ENCODE results near the gene MDGA2. TPM values are rescaled to one million over a fixed set of nuclear protein-coding genes. Genes with fewer than 3 reads are reported as not detected.

Gene MDGA2
- total RNA-seq, 1 donor from 2014 or later, result 2.4 TPM

DNA sequence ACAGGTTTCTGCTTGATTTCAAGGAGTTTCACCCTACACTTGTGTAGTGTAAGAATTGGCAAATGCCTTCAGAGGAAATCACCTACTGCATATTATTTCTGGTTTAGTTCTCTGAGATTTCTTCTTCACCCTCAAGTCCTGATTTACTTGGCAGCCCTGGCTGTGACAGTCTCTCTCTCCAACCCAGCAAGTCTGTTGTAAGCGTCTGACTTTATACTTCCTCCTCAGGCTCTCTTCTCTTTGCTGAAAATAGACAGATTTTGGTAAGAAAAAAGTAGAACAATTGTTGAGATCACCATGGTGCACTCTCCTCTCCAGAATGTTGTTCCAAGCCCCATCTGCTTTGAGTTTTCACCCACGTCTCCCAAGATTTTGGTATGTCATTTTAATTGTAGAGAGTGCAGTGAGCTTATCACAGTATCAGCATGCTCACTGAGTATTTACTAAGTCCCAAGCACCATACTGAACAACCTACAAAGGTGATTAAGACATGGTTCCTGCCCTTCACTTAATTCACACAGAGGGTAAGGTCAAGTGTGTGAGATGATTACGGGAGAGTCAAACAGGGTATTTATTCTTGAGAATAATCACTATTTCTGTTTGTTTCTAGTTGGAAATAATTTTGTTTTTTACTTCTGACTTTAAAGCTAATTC is 148.7 kb downstream of the MDGA2 start:
- Histone ChIP-seq H4K20me1 (ENCODE audit: insufficient read depth, low read length) (no peaks in the 10 kb centered on the region), H3K9me3 (ENCODE audit: insufficient read depth, low read depth, low read length) (no peaks in the 10 kb centered on the region), H2AFZ (ENCODE audit: low read depth, low read length) (no peak overlapping the region), H3K36me3 (ENCODE audit: insufficient read depth, low read length) (no peaks in the 10 kb centered on the region), H3K27ac (ENCODE audit: low read depth, low read length) (no peak overlapping the region), H3K4me1 (ENCODE audit: insufficient read depth, low read length) (no peaks in the 10 kb centered on the region), H3K79me2 (ENCODE audit: insufficient read depth, low read length) (no peaks in the 10 kb centered on the region), H3K4me3 (ENCODE audit: insufficient read depth, low read depth, low read length) (no peak overlapping the region), H3K9ac (ENCODE audit: low read length) (no peak overlapping the region), H3K4me2 (ENCODE audit: low read length) (no peak overlapping the region), H3K27me3 (ENCODE audit: insufficient read depth, low read length) (no peaks in the 10 kb centered on the region)
- no peak for FAIRE-seq
- Mint-ChIP-seq H3K9me3 (ENCODE audit: unreplicated experiment) (peaks cover 5% of the 10 kb centered on the region), H3K27ac (ENCODE audit: unreplicated experiment) (no peak overlapping the region), H3K4me3 (ENCODE audit: unreplicated experiment) (no peak overlapping the region), H3K36me3 (ENCODE audit: low read depth, unreplicated experiment) (no peaks in the 10 kb centered on the region), H3K4me1 (ENCODE audit: low read depth, unreplicated experiment) (no peaks in the 10 kb centered on the region), H3K27me3 (ENCODE audit: low read depth, unreplicated experiment) (no peaks in the 10 kb centered on the region)
- no peak for DNase-seq (ENCODE audit: low read depth)
- no peak for TF ChIP-seq EZH2 (IDR thresholded peaks at IDR 0.05; ENCODE audit: insufficient read depth, low read length)
- TF ChIP-seq, protein P1, sequence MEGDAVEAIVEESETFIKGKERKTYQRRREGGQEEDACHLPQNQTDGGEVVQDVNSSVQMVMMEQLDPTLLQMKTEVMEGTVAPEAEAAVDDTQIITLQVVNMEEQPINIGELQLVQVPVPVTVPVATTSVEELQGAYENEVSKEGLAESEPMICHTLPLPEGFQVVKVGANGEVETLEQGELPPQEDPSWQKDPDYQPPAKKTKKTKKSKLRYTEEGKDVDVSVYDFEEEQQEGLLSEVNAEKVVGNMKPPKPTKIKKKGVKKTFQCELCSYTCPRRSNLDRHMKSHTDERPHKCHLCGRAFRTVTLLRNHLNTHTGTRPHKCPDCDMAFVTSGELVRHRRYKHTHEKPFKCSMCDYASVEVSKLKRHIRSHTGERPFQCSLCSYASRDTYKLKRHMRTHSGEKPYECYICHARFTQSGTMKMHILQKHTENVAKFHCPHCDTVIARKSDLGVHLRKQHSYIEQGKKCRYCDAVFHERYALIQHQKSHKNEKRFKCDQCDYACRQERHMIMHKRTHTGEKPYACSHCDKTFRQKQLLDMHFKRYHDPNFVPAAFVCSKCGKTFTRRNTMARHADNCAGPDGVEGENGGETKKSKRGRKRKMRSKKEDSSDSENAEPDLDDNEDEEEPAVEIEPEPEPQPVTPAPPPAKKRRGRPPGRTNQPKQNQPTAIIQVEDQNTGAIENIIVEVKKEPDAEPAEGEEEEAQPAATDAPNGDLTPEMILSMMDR (IDR thresholded peaks at IDR 0.05; ENCODE audit: insufficient read depth, low read depth, low read length), result no peak

DNA sequence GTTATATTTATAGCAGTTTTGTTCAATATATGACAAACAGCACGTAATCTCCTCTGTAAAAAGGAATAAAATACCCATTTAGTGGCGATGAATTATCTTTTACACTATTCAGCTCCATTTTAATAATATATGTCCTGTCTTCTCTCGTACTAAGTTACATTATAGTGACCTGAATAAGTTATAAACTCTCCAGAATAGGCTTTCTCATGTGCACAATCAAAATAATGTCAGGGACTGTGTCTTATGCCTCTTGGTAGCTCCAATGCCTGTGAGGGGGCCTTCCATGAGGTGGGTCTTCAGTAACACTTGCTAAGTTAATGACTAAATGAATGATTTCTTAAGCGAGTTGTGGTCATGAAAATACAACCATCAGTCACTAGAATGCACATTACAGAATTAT is 150.9 kb downstream of the MDGA2 start:
- TF ChIP-seq, protein P1 (IDR thresholded peaks at IDR 0.05; ENCODE audit: insufficient read depth, low read depth, low read length), result no peak
- no peak for TF ChIP-seq EZH2 (IDR thresholded peaks at IDR 0.05; ENCODE audit: insufficient read depth, low read length)

DNA sequence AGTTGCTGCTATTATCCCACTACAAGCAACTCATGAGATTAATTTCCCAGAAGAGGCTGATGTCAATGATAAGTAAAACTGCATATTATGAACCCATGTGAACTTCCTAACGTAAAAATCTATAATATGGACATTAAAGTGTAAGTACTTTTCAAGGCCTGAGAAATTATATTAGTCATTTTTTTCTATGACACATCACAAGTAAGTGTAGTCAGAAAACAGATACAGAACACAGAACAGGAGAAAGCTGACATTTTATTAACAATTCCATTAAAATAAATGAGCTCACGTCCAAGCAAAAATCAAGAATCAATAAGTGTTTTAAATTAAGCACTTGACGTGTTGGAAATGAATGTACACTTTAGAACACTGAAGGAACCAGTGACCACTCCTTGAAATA is 155.0 kb downstream of the MDGA2 start:
- no peaks in the 10 kb centered on the region for H3K9me3 Mint-ChIP-seq (ENCODE audit: unreplicated experiment)
- Histone ChIP-seq H3K4me2 (ENCODE audit: low read length) (no peak overlapping the region), H3K4me3 (ENCODE audit: insufficient read depth, low read depth, low read length) (no peak overlapping the region), H3K9me3 (ENCODE audit: insufficient read depth, low read depth, low read length) (no peaks in the 10 kb centered on the region), H3K4me1 (ENCODE audit: insufficient read depth, low read length) (no peaks in the 10 kb centered on the region), H3K36me3 (ENCODE audit: insufficient read depth, low read length) (no peaks in the 10 kb centered on the region), H3K27ac (ENCODE audit: low read depth, low read length) (no peak overlapping the region), H4K20me1 (ENCODE audit: insufficient read depth, low read length) (no peaks in the 10 kb centered on the region), H3K9ac (ENCODE audit: low read length) (no peak overlapping the region), H2AFZ (ENCODE audit: low read depth, low read length) (no peak overlapping the region), H3K79me2 (ENCODE audit: insufficient read depth, low read length) (no peaks in the 10 kb centered on the region), H3K27me3 (ENCODE audit: insufficient read depth, low read length) (no peaks in the 10 kb centered on the region)
- no peak for TF ChIP-seq EZH2 (IDR thresholded peaks at IDR 0.05; ENCODE audit: insufficient read depth, low read length)
- TF ChIP-seq, protein P1 (IDR thresholded peaks at IDR 0.05; ENCODE audit: insufficient read depth, low read depth, low read length), result no peak
- DNase-seq (ENCODE audit: low read depth) (no peak), FAIRE-seq (no peak)
- no peaks in the 10 kb centered on the region for H3K36me3 Mint-ChIP-seq (ENCODE audit: low read depth, unreplicated experiment)
- no peak overlapping the region for H3K4me3 Mint-ChIP-seq (ENCODE audit: unreplicated experiment)
- H3K4me1 Mint-ChIP-seq (ENCODE audit: low read depth, unreplicated experiment), result no peaks in the 10 kb centered on the region
- H3K27ac Mint-ChIP-seq (ENCODE audit: unreplicated experiment), result no peak overlapping the region
- H3K27me3 Mint-ChIP-seq (ENCODE audit: low read depth, unreplicated experiment), result no peaks in the 10 kb centered on the region

More for the DNA sequence above, 150.9 kb downstream of the MDGA2 start:
- Histone ChIP-seq H3K27ac (ENCODE audit: low read depth, low read length) (no peak overlapping the region), H3K4me1 (ENCODE audit: insufficient read depth, low read length) (no peaks in the 10 kb centered on the region), H4K20me1 (ENCODE audit: insufficient read depth, low read length) (no peaks in the 10 kb centered on the region), H3K27me3 (ENCODE audit: insufficient read depth, low read length) (no peaks in the 10 kb centered on the region), H3K36me3 (ENCODE audit: insufficient read depth, low read length) (no peaks in the 10 kb centered on the region), H2AFZ (ENCODE audit: low read depth, low read length) (no peak overlapping the region), H3K9me3 (ENCODE audit: insufficient read depth, low read depth, low read length) (no peaks in the 10 kb centered on the region), H3K9ac (ENCODE audit: low read length) (no peak overlapping the region), H3K79me2 (ENCODE audit: insufficient read depth, low read length) (no peaks in the 10 kb centered on the region), H3K4me2 (ENCODE audit: low read length) (no peak overlapping the region), H3K4me3 (ENCODE audit: insufficient read depth, low read depth, low read length) (no peak overlapping the region)
- Mint-ChIP-seq H3K27ac (ENCODE audit: unreplicated experiment) (no peak overlapping the region), H3K9me3 (ENCODE audit: unreplicated experiment) (no peaks in the 10 kb centered on the region), H3K4me1 (ENCODE audit: low read depth, unreplicated experiment) (no peaks in the 10 kb centered on the region), H3K27me3 (ENCODE audit: low read depth, unreplicated experiment) (no peaks in the 10 kb centered on the region), H3K4me3 (ENCODE audit: unreplicated experiment) (no peak overlapping the region), H3K36me3 (ENCODE audit: low read depth, unreplicated experiment) (no peaks in the 10 kb centered on the region)
- FAIRE-seq, result no peak
- no peak for DNase-seq (ENCODE audit: low read depth)
